GM19023 (cell line): ENCODE measurements around the gene ITFG1.
"Not testable (repeated sequence)": the region's sequence is repeated elsewhere in the genome, so short reads cannot be mapped to it uniquely, and the experiment has no call there.

Source experiments
- ATAC-seq: cut with Tn5 transposase; IDR thresholded peaks from one replicate; pipeline ENCODE4 v1.9.1; 2021; ENCODE audit warnings: mild to moderate bottlenecking, moderate library complexity; ENCODE audit not compliant: unreplicated experiment

ITFG1 gene

DNA sequence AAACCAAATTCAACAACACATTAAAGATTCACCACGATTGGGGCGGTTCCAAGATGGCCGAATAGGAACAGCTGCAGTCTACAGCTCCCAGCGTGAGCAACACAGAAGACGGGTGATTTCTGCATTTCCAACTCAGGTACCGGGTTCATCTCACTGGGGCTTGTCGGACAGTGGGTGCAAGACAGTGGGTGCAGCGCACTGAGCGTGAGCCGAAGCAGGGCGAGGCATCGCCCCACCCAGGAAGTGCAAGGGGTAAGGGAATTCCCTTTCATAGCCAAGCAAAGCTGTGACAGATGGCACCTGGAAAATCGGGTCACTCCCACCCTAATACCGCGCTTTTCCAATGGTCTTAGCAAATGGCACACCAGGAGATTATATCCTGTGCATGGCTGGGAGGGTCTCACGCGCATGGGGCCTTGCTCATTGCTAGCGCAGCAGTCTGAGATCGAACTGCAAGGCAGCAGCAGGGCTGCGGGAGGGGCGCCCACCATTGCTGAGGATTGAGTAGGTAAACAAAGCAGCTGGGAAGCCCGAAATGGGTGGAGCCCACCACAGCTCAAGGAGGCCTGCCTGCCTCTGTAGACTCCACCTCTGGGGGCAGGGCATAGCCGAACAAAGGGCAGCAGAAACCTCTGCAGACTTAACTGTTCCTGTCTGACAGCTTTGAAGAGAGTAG is 113.7 kb downstream of the ITFG1 start:
- not testable (repeated sequence) for ATAC-seq

DNA sequence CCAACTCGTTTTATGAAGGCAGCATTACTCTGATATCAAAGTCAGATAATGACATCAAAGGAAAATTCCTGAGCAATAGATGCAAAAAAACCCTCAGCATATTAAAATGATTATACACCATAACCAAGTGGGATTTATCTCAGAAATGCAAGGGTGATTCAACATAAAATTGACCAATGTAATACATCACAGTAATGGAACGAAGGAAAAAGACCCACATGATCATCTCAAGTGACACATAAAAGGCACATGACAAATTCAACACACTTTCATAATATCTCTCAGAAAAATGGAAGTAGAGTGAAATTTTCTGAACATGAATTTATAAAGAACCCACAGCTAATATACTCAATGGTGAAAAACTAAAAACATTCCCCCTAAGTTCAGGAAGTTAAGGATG is 118.8 kb downstream of the ITFG1 start:
- no peak for ATAC-seq

DNA sequence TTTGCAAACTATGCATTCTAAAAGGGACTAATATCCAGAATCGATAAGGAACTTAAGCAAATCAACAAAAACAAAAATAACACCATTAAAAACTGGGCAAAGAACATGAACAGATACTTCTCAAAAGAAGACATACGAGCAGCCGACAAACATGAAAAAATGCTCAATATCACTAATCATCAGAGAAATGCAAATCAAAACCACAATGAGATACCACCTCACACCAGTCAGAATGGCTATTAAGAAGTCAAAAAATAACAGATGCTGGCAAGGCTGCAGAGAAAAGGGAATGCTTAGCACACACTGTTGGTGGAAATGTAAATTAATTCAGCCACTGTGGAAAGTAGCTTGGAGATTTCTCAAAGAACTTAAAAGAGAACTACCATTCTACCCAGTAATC is 130.3 kb downstream of the ITFG1 start:
- ATAC-seq, result not testable (repeated sequence)

DNA sequence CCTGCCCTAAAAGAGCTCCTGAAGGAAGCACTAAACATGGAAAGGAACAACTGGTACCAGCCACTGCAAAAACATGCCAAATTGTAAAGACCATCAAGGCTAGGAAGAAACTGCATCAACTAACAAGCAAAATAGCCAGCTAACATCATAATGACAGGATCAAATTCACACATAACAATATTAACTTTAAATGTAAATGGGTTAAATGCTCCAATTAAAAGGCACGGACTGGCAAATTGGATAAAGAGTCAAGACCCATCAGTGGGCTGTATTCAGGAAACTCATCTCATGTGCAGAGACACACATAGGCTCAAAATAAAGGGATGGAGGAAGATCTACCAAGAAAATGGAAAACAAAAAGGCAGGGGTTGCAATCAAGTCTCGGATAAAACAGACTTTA is 136.6 kb downstream of the ITFG1 start:
- ATAC-seq, result not testable (repeated sequence)

DNA sequence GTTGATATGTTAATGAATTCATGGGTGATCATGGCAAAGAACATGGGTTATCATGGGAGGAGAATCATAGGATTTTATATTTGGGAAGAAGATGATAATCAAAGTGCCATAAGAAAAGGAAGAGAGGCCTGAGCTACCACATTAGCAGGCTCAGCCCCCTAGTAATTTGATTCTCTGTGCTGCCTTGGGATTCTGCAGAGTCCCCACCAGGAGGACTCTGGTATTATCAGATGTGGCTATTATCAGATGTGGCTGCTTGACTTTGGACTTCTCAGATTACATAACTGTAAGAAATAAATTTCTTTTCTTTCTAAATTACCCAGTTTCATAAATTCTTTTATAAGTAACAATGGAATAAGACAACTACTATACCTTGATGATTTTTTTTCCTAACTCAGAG is 137.6 kb downstream of the ITFG1 start:
- no peak for ATAC-seq

DNA sequence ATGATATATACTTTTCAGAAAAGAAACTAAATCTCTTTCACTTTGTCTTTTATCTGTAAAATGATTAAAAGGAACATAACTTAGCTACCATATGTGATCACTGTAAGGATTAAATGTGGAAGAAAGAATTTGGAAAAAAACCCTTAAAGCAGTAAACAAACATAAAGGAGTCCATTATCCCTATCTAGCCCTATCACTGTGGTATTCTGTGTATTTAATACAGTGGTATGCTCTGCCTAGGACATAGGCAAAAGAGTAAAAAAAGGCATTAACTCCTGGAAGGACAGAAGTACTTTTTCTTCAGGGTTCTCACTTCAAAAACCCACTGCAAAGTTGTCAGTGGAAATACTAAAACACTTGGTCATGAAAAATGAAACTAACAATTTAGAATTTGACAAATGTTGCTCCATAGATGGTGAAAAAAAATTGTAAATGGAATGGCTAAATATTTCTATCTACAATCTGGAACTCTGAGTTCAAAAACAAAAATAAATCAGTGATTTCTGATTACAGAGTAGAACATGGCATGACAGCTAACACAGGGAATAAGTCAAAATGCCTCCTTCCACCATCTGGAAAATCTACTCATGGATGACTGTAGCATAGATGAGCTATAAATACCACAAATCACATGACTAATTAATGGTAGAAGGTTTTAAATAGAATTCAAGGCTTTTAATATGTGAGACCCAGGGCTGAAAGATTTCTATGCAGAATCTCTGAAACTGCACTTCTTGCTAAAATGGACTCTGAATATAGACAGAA is 140.1 kb downstream of the ITFG1 start:
- no peak for ATAC-seq

DNA sequence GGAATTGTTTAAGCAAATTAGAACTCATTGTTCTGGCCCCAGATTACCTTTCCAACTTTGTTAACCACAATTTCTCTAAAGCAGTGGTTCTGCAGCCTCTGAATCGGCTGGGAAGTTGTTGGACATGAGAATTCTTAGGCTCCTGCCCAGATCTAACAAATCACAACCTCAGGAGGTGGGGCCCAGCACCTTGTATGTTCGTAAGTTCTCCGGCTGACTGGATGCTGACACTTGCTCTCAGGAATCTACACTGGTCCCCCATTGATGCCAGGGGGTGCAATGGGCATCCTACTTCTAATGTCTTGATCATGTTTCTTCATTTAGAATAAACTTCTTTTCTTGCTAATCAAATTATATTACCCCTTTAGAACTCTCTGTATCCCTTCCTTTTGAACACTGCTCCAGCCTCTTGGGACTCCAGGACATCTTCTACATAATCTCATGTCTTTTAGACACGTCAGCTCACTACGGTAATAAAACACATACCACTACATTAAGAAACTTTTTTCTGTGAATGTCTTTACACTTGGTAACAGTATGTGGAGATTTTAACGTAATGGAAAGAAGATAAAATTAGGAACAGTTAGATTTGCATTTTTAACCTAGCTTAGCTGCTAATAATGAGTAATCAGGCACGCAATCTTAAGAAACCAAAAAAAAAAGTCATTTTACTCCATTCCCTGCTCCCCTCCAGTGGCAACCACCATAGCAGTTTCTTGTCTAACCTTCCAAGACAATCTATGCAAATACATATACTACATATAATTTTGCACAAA is 143.2 kb downstream of the ITFG1 start:
- ATAC-seq, result no peak

DNA sequence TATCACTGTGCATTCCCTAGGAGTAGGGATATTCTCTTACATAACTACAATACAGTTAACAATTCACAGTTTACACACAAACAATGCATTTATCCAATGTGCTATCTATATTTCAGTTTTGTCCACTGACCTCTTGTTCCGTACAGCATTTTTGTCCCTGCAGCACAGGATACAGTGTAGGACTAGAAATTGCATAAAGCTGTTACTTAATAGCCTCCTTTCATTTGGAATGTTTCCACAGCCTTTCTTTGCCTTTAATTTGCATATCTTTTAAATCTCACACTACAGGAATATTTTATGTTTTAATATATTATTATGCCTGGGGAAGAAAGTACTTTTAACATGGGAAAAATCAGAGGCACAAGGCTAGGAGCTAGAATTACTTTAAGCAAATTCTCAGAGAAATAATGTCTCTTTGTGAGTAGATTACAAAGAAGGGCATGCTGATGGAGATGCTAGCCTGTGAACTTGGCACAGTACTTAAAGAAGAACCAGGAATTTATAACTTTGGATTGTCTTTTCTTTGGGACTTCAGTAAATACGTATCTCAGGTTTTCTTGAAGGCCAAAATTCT is 144.3 kb downstream of the ITFG1 start:
- ATAC-seq, result no peak

DNA sequence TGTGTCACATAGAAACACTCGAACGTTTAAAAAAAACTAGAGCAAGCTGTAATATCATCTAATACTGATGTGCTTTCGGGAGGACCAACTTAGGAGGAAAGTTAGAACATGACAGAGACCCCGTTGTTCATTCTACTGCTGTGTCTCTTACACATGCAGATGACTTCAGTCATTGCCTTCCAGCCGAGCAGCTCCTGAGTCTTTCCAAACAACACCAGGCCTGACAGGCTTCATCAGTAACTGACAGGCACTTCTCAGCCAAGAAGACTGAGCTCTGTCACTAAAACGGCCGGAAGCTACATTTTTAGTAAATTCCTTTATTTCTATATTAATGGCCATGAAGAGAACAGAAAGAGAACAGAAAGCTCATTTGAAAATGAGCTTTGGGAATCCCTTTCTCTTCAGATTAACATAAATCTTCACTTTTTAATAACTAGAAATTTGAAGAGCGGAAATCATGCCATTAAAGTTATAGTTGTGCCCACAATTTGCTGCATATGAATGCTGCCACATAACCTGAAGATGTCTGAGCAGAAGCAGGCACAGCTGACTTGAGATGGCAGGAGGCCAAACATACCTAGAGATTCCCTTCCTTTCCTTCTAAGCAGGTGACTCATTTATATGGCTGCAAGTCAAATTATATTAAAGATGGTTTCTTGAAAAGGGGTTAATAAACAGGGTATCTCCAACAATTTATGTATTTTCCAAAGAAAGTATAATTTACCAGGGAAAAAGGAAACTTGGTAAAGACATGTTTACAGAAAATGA is 148.9 kb downstream of the ITFG1 start:
- ATAC-seq, result no peak

DNA sequence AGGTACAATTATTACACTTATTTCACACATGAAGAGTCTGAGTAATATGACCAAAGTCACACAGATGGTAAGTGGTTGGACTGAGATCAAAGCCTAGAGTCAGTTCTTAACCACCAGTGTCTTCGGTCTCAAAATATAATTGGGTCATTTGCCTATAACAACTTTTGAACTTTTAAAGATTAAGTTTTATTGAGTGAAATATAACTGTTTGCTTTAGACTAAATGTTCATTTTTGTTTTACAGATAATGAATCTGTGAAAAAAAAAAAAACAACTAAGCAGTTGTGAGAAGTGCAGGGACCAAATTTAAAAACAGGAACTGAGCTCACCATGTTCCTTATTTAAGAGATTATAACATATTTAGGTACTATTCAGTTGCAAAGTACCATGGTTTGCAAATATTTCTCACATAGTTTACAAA is 150.1 kb downstream of the ITFG1 start:
- peak; percentile 62 for ATAC-seq

DNA sequence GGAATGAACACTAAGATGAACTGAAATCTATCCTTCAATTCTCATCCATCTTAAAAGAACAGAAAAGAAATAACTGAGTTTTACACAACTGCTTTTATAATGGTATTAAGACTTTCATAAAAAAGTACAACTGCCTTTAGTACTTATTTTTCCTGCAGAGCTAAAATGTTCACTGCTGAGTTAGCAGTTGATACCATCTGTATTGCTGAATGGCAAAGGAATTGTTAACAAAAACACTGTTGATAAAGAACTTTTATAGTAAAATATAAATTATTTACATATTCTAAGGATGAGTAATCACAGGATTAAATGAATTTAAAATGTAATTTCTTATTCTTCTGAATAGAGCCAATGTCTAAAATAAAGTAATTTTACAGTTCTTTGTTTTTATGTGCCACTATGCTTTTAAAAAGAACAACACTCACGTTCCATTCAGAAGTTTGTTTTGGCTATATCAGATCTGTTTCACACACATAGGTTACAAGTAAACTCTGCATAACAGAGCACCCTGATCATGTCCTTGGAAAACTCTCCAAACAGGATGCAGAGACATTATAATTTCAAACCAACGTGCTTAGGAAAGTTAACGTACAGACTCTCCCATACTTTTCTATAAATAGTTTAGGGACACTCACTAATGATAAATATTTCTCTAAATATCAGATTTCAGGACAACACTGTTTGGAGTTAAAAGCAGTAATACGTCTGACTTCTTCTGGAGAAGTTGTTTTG is 151.1 kb downstream of the ITFG1 start:
- ATAC-seq, result no peak

DNA sequence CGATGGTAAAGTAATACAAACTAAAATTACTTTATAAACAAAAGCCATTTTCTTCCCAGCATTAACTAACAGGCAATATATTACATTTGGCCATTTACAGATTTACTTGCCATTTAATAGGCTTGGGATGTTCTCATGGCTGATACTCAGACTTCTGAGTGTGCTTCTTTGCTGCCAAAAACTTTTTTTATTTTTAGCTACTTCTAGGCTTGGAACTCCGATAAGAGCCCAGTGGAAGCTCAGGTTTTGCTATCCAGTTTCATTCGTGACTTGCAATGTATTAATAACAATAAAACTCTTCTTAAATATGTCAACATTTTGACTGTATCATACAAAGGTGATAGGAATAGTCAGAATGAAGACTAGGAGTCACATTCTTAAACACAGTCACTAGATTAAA is 152.3 kb downstream of the ITFG1 start:
- ATAC-seq, result no peak

DNA sequence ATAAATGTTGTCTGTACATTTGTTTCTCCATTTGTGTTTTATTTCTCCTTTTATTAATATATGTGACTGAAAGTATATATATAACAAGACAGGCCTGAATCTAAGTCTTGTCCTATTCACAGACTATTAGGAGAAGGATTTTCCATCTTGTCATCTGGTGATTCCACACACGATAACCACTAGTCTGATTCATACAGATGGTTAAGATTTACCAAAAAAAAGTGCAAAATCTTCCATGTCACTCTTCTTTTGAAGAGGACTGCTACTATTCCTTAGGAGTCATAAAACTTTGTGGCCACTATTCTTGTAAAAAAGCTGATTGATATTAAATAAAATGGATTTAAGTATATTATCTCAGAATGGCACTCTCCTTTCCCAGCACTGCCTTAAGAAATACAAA is 156.3 kb downstream of the ITFG1 start:
- ATAC-seq, result no peak

DNA sequence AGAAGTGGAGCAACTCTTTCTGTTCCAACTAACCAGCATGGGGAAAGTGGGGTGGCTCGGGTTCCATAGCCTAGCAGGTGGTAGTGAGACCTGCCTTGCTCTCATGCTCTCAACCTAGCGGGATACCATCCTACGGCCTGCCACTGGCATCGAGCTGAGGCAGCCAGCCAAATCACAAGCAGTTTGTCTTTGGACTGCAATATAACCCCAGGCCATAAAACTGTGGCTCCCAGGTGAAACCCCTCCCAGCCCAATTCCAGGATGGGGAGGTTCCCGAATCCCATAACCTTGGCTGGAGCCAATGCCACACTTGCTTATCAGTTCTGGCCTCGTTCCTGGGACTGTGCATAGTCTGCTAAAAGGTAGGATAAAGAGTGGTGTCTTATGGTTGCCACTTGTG is 161.3 kb downstream of the ITFG1 start:
- no peak for ATAC-seq

DNA sequence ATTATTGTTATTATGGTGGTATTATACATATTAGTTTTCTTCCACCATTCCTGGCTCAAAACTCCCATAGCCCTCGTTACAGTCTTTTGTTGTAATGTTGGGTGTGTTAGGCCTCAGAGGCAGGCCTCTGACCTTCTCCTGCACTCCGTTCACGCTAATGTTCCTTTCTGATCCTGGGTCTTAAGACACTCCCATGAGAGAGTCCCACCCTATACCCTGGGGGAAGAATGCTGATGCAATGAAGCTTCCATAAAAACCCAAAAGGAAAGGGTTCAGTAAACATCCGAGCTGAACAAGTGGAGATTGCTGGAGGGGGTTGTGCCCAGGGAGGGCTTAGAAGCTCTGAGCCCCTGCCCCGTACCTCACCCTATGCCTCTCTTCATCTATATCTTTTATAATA is 175.9 kb downstream of the ITFG1 start:
- ATAC-seq, result no peak

DNA sequence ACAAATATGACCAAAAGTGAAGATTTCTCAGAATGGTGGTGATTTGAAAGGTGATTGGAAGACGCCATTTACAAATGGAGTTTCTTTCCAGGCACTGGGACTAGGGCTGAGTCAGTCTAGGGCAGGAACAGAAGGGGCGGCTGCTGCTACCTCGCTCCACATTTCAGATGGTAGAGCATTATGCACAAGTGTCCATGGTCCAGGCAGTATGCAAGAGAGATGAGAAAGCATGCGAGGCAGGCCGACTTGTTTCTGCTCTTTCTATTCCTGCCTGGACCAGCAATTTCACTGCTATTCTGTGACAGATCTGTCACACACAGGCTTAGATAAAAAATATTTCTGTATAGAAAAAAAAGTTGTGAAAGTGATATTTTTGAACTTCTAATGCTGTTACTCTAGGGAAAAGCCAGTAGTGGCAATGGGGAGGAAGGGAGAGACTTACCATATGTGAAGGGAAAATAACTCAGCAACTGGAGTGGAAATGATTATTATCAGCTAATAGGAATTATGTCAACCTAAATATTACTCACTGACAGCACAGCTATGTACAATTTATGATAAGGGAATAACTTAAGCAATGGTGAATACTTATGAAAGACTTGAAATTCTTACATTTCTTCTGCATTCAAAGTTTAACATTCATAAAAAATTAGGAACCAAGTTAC is 182.4 kb downstream of the ITFG1 start:
- no peak for ATAC-seq

DNA sequence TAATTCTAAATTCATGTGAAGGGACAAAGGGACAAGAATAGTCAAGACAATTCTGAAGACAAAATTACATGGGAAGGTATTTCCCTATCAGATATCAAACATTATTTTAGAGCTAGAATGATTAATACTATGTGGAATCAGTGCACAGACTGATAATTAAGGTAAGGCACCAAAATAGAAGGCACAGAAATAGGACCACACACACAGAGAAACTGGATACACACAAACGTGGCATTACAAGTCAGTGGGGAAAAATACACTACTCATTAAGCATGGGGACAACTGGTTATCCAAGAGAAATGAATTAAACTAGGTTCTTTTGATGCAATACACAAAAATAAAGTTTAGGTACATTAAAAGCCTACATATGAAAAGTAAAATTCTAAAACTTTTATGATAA is 184.3 kb downstream of the ITFG1 start:
- no peak for ATAC-seq

DNA sequence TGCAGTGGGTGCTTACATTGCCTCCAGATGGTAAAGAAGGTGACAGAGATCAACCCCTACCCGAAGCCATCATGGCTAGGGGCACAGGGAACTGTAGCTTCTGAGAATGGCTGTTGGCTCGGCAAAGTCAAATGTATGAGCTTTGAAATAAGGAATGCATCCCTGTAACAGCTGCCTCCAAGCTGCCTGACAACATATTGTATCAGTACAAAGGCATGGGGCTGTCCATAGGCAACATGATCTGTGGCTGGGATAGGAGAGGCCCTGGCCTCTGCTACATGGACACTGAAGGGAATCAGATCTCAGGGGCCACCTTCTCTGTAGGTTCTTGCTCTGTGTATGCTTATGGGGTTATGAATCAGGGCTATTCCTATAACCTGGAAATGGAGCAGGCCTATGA is 197.9 kb downstream of the ITFG1 start:
- ATAC-seq, result no peak

DNA sequence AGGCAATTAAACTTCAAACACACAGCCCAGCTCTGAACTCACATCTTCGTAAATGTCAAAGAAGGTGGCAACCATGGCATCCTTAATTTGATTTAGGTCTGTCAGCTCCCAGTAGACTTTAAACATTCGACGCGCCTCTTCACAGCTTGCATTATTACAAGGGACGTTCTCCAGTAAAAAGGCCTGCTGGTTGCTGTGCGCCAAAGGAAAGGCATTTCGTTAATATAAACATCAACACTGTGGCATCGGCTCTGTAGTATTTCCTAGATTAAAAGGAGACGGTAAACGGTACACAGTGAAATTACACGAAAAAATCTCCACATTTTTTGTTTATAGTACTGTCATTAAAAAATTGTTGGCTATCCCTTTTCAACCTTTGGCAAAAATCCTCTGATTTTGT is 200.4 kb downstream of the ITFG1 start:
- no peak for ATAC-seq
